Measurements from ENCODE around the gene WNT11. TPM values are rescaled to one million over a fixed set of nuclear protein-coding genes. Genes with fewer than 3 reads are reported as not detected.

WNT11 gene
- total RNA-seq, 1 experiment from 2014 or later = not detected

DNA sequence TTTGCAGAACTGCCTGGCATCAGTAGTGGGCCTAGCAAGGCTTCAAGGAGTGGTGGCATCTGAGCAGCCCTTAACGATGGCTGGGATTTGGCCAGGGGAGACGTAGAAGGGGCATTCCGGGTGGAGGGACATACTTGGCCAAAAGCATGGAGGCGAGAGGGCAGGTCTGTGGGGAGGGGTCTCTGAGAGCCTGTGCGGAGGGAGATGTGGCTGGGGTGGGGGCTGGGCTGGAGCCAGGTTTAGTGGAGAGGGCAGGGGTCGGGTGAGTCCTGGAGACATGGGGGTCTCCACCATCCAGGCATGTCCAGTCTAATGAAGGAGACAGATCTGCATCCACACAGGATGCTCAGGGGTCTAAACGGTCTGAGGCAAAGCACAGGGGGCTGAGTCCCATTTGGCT lies 34.4 kb upstream of the WNT11 start:
- TF ChIP-seq, protein P1, sequence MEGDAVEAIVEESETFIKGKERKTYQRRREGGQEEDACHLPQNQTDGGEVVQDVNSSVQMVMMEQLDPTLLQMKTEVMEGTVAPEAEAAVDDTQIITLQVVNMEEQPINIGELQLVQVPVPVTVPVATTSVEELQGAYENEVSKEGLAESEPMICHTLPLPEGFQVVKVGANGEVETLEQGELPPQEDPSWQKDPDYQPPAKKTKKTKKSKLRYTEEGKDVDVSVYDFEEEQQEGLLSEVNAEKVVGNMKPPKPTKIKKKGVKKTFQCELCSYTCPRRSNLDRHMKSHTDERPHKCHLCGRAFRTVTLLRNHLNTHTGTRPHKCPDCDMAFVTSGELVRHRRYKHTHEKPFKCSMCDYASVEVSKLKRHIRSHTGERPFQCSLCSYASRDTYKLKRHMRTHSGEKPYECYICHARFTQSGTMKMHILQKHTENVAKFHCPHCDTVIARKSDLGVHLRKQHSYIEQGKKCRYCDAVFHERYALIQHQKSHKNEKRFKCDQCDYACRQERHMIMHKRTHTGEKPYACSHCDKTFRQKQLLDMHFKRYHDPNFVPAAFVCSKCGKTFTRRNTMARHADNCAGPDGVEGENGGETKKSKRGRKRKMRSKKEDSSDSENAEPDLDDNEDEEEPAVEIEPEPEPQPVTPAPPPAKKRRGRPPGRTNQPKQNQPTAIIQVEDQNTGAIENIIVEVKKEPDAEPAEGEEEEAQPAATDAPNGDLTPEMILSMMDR (IDR thresholded peaks at IDR 0.05; ENCODE audit: unreplicated experiment) = no peak
- no peaks in the 10 kb centered on the region for H3K9me3 Mint-ChIP-seq (ENCODE audit: unreplicated experiment)

DNA sequence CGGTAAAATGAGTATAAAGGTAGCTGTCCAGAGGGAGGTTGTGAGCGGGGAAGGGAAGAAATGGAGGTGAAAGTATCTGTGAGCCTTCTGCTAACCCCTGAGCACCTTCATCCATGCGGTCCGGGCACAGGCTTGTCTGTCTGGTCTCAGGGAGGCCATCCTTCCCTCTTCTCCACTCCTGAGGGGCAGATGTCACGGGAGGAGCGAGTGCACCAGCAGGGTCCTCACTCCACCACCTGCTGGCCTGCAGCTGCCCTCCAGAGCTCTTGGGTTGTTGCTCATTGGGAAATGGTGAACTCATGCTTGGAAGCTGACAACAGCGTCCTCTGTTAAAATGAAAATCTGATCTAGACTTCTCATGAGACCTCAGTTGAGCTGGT lies 33.8 kb upstream of the WNT11 start:
- intact Hi-C loops (cut with micrococcal nuclease) = no loop called here
- TF ChIP-seq, protein P1 (IDR thresholded peaks at IDR 0.05; ENCODE audit: unreplicated experiment) = no peak
- POLR2A ChIA-PET = no interaction called here
- Mint-ChIP-seq H3K4me3 (ENCODE audit: unreplicated experiment) (no peak overlapping the region), H3K27ac (ENCODE audit: low read depth, unreplicated experiment) (no peak overlapping the region), H3K4me1 (ENCODE audit: insufficient read depth, unreplicated experiment) (no peaks in the 10 kb centered on the region), H3K27me3 (ENCODE audit: insufficient read depth, unreplicated experiment) (peaks cover 12% of the 10 kb centered on the region), H3K9me3 (ENCODE audit: unreplicated experiment) (no peaks in the 10 kb centered on the region), H3K36me3 (ENCODE audit: insufficient read depth, unreplicated experiment) (peaks cover 17% of the 10 kb centered on the region)
- no peak for DNase-seq (ENCODE audit: unreplicated experiment)
- CTCF ChIA-PET = interaction anchor here (0.6 to 1.2 kb wide), 3 partner anchors 32 to 78 kb away, joined by 3 to 6 read pairs (median 3); no protein-coding TSS in a partner anchor
- BruUV-seq (replicated peaks) = no TSS peak

More for the DNA sequence above, 34.4 kb upstream of the WNT11 start:
- intact Hi-C loops (cut with micrococcal nuclease) = no loop called here
- BruUV-seq (replicated peaks) = no TSS peak
- no peak overlapping the region for H3K4me3 Mint-ChIP-seq (ENCODE audit: unreplicated experiment)
- peaks cover 12% of the 10 kb centered on the region for H3K27me3 Mint-ChIP-seq (ENCODE audit: insufficient read depth, unreplicated experiment)
- no peaks in the 10 kb centered on the region for H3K4me1 Mint-ChIP-seq (ENCODE audit: insufficient read depth, unreplicated experiment)
- no peak overlapping the region for H3K27ac Mint-ChIP-seq (ENCODE audit: low read depth, unreplicated experiment)
- DNase-seq (ENCODE audit: unreplicated experiment) = no peak
- CTCF ChIA-PET = interaction anchor here (1.2 kb wide), 1 partner anchor 33 kb away, joined by 3 read pairs; no protein-coding TSS in a partner anchor
- POLR2A ChIA-PET = no interaction called here
- peaks cover 11% of the 10 kb centered on the region for H3K36me3 Mint-ChIP-seq (ENCODE audit: insufficient read depth, unreplicated experiment)

DNA sequence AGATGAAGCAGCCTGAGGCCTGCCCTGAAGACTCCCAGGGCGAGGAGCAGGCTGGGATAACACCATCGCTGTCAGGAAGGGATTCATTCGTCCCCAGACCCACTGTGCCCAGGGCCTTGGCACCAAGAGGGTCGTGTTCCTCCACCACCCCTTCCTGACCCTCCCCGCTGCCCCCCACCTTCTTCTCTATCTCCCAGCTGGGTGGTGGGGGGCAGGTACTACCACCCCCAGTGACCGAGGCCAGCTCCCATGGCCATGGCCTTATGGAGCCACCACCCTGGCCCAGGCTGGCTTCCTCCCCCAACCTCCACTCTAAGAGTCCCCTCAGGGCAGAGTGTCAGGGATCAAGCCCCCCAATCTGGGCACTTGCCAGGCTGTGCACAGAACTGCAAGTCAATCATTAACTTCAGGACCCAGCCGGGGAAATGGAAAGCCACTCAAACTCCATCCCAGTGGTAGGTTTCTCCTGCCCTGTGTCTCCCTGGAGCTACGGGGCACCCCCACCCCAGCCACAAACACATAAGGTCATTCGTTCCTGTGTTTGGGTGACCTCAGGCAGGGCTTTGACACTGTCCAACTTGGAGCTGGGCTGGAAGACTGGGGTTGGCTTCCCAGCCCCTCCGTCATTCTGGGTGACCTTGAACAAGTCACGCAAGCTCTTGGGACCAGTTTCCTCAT lies 33.3 kb upstream of the WNT11 start:
- H3K27ac Mint-ChIP-seq (ENCODE audit: low read depth, unreplicated experiment) = no peak overlapping the region
- peaks cover 12% of the 10 kb centered on the region for H3K27me3 Mint-ChIP-seq (ENCODE audit: insufficient read depth, unreplicated experiment)
- no peak for DNase-seq (ENCODE audit: unreplicated experiment)
- no peaks in the 10 kb centered on the region for H3K9me3 Mint-ChIP-seq (ENCODE audit: unreplicated experiment)
- H3K4me3 Mint-ChIP-seq (ENCODE audit: unreplicated experiment) = no peak overlapping the region
- ChIA-PET POLR2A (no interaction called here), CTCF (interaction anchor here (0.6 to 1.2 kb wide), 3 partner anchors 32 to 79 kb away, joined by 3 to 6 read pairs (median 3); no protein-coding TSS in a partner anchor)
- H3K36me3 Mint-ChIP-seq (ENCODE audit: insufficient read depth, unreplicated experiment) = peaks cover 21% of the 10 kb centered on the region
- H3K4me1 Mint-ChIP-seq (ENCODE audit: insufficient read depth, unreplicated experiment) = no peaks in the 10 kb centered on the region
- BruUV-seq (replicated peaks) = no TSS peak
- intact Hi-C loops (cut with micrococcal nuclease) = no loop called here
- TF ChIP-seq, protein P1 (IDR thresholded peaks at IDR 0.05; ENCODE audit: unreplicated experiment) = no peak

DNA sequence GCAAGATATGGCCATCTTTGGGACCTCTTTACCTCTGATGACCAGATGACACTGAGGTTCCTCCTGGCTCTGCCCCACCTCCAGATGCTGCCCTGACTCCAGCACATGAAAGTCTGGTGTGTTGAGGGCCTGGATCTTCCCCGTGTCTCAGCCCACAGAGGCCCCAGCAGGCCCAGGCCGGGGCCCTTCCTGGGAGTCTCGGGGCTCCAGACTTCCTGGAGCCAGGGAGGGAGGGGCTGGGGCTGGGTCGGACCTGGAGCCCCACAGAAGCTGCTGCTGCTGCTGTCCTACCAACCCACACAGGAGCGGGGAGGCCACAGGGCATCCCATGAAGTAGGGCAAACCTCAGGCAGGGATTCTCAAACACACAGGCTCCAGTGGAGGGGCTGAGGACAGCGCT lies 32.2 kb upstream of the WNT11 start:
- no peak overlapping the region for H3K27ac Mint-ChIP-seq (ENCODE audit: low read depth, unreplicated experiment)
- H3K36me3 Mint-ChIP-seq (ENCODE audit: insufficient read depth, unreplicated experiment) = peaks cover 21% of the 10 kb centered on the region
- peaks cover 3% of the 10 kb centered on the region for H3K4me1 Mint-ChIP-seq (ENCODE audit: insufficient read depth, unreplicated experiment)
- H3K9me3 Mint-ChIP-seq (ENCODE audit: unreplicated experiment) = no peaks in the 10 kb centered on the region
- peaks cover 11% of the 10 kb centered on the region for H3K27me3 Mint-ChIP-seq (ENCODE audit: insufficient read depth, unreplicated experiment)
- ChIA-PET POLR2A (no interaction called here), CTCF (interaction anchor here (1.6 kb wide), 1 partner anchor 10 kb away, joined by 5 read pairs; no protein-coding TSS in a partner anchor)
- H3K4me3 Mint-ChIP-seq (ENCODE audit: unreplicated experiment) = no peak overlapping the region
- no peak for DNase-seq (ENCODE audit: unreplicated experiment)
- TF ChIP-seq, protein P1 (IDR thresholded peaks at IDR 0.05; ENCODE audit: unreplicated experiment) = no peak
- BruUV-seq (replicated peaks) = no TSS peak
- intact Hi-C loops (cut with micrococcal nuclease) = no loop called here
